Upper lobe of right lung (tissue), 1 donor: ENCODE results near the gene ZNF660. TPM values are rescaled to one million over a fixed set of nuclear protein-coding genes. Genes with fewer than 3 reads are reported as not detected.

Experiments
- ATAC-seq: fragments of 200-7000 bp; cut with Tn5 transposase; one replicate; pipeline ENCODE4 v1.9.1; 2020; ENCODE audit warnings: mild to moderate bottlenecking, moderate library complexity
- DNase-seq: peaks from one replicate; pipeline ENCODE4 v3.0.0-alpha.2; 2020
- H3K27ac ChIP-seq: fragments of 200-600 bp; one replicate; pipeline ENCODE4 v1.8.0; 2022
- H3K27me3 ChIP-seq: fragments of 200-600 bp; one replicate; pipeline ENCODE4 v1.8.0; 2022; ENCODE audit warnings: mild to moderate bottlenecking
- H3K36me3 ChIP-seq: fragments of 200-600 bp; one replicate; pipeline ENCODE4 v1.8.0; 2022
- H3K4me1 ChIP-seq: fragments of 200-600 bp; one replicate; pipeline ENCODE4 v1.8.0; 2022
- H3K4me3 ChIP-seq: fragments of 200-600 bp; one replicate; pipeline ENCODE4 v1.8.0; 2022; ENCODE audit warnings: mild to moderate bottlenecking
- H3K9me3 ChIP-seq: fragments of 200-600 bp; one replicate; pipeline ENCODE4 v1.8.0; 2022
- intact Hi-C: fragments of 100-400 bp; cut with DNase I; formaldehyde crosslinking; loops from one replicate; pipeline ENCODE4 v1.11.0; 2022
- total RNA-seq: library from RNA; stranded (reverse); fragmentation: NEBNext Ultra II Directional; extraction: Animal tissue kit (Norgen Biotek cat#: 25700); gene quantifications from one replicate; pipeline ENCODE4 v1.2.1, GENCODE V29; 2021
- TF ChIP-seq, protein P1 (sequence below): fragments of 200-600 bp; IDR thresholded peaks from one replicate; pipeline ENCODE4 v1.8.0; 2022; ENCODE audit warnings: antibody characterized with exemption
- donor health status: DM: no; HTN: yes; CAD: no; lungs with severe emphysema.

Gene ZNF660
- total RNA-seq, 1 donor from 2014 or later: 5.9 TPM

DNA sequence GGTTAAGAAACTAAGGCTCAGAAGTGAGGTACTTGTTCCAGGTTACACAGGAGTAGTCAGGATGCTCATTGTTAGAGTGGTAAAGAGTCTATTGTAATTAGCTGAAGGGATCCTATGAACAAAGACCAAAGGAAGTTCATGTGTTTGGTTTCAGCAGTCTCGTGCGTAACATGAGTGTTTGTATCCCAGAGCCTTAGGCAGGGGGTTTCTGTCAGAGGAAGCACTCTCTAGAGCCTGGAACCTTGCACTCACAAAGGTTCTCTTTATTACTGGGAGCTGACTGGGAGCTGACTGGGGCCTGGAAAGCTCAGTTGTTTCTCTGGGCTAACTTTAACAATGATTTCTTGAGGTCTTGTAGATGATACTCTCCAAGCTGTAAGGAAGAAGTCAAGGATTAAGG lies 44.0 kb downstream of the ZNF660 start:
- Histone ChIP-seq H3K4me1 (peaks cover 12% of the 10 kb centered on the region), H3K4me3 (no peak overlapping the region), H3K36me3 (peaks cover 38% of the 10 kb centered on the region), H3K27me3 (no peaks in the 10 kb centered on the region), H3K27ac (no peak overlapping the region), H3K9me3 (no peaks in the 10 kb centered on the region)
- TF ChIP-seq, protein P1, sequence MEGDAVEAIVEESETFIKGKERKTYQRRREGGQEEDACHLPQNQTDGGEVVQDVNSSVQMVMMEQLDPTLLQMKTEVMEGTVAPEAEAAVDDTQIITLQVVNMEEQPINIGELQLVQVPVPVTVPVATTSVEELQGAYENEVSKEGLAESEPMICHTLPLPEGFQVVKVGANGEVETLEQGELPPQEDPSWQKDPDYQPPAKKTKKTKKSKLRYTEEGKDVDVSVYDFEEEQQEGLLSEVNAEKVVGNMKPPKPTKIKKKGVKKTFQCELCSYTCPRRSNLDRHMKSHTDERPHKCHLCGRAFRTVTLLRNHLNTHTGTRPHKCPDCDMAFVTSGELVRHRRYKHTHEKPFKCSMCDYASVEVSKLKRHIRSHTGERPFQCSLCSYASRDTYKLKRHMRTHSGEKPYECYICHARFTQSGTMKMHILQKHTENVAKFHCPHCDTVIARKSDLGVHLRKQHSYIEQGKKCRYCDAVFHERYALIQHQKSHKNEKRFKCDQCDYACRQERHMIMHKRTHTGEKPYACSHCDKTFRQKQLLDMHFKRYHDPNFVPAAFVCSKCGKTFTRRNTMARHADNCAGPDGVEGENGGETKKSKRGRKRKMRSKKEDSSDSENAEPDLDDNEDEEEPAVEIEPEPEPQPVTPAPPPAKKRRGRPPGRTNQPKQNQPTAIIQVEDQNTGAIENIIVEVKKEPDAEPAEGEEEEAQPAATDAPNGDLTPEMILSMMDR: no peak
- no peak for ATAC-seq
- intact Hi-C loops: no loop called here
- DNase-seq: no peak

DNA sequence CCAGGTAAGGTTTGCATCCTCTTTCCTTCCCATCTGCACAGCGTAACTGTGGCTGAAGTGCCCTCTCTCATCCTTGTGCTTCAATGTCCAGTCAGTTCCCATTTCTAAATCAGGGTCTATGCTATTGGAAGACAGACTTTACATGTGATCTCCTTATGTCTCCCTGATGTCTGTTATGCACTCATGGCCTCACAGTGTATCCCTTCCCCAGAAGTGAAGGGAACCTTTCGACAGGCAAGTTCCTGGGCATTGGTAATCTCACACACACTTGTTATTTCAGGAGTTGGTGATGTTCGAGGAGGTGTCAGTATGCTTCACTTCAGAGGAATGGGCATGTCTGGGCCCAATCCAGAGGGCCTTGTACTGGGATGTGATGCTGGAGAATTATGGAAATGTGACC lies 47.4 kb downstream of the ZNF660 start:
- no peaks in the 10 kb centered on the region for H3K9me3 ChIP-seq
- H3K4me1 ChIP-seq: no peaks in the 10 kb centered on the region
- peaks cover 67% of the 10 kb centered on the region for H3K36me3 ChIP-seq
- no peaks in the 10 kb centered on the region for H3K27me3 ChIP-seq
- no peak overlapping the region for H3K27ac ChIP-seq
- ATAC-seq: no peak
- TF ChIP-seq, protein P1: no peak
- intact Hi-C loops: no loop called here
- H3K4me3 ChIP-seq: no peak overlapping the region
- no peak for DNase-seq

DNA sequence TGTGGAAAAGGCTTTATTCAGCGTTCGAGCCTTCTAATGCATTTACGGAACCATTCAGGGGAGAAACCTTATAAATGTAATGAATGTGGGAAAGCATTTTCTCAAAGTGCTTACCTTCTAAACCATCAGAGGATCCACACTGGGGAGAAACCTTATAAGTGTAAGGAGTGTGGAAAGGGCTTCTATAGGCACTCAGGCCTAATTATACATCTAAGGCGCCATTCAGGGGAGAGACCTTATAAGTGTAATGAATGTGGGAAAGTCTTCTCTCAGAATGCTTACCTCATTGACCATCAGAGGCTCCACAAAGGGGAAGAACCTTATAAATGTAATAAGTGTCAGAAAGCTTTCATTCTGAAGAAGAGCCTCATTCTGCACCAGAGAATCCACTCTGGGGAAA lies 57.6 kb downstream of the ZNF660 start:
- TF ChIP-seq, protein P1: no peak
- Histone ChIP-seq H3K27me3 (no peaks in the 10 kb centered on the region), H3K4me1 (no peaks in the 10 kb centered on the region), H3K27ac (no peak overlapping the region), H3K36me3 (peaks cover 51% of the 10 kb centered on the region), H3K4me3 (no peak overlapping the region), H3K9me3 (peaks cover 34% of the 10 kb centered on the region)
- ATAC-seq: no peak
- intact Hi-C loops: no loop called here
- no peak for DNase-seq

DNA sequence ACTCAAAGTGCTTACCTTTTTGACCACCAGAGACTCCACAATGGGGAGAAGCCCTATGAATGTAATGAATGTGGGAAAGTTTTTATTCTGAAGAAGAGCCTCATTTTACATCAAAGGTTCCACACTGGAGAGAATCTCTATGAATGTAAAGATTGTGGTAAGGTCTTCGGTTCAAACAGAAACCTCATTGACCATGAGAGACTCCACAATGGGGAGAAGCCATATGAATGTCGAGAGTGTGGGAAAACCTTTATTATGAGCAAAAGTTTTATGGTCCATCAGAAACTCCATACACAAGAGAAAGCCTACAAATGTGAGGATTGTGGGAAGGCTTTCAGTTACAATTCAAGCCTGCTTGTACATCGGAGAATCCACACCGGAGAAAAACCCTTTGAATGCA lies 58.3 kb downstream of the ZNF660 start:
- intact Hi-C loops: no loop called here
- peaks cover 34% of the 10 kb centered on the region for H3K9me3 ChIP-seq

DNA sequence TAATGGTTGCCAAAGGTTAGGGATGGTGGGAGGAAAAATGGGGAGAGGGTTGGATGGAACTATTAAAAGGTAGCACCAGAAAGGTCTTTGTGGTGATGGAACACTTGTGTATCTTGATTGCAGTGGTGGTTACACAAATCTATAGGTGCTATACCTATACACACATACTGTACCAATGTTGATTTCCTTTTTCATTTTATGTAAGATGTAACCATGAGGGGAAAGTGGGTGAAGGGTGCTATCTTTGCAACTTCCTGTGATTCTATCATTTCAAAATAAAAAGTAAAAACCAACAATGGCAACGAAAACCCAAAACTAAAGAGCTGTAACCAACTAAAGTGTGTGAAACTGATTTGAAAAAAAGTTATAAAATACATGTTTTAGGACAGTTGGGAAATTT lies 63.0 kb downstream of the ZNF660 start:
- no peak for ATAC-seq
- no peak for DNase-seq
- Histone ChIP-seq H3K4me3 (no peak overlapping the region), H3K27ac (no peak overlapping the region), H3K36me3 (peaks cover 26% of the 10 kb centered on the region), H3K9me3 (peaks cover 12% of the 10 kb centered on the region), H3K27me3 (no peaks in the 10 kb centered on the region), H3K4me1 (peaks cover 6% of the 10 kb centered on the region)
- intact Hi-C loops: no loop called here
- TF ChIP-seq, protein P1: no peak

More for the DNA sequence above, 58.3 kb downstream of the ZNF660 start:
- H3K27me3 ChIP-seq: no peaks in the 10 kb centered on the region
- H3K4me3 ChIP-seq: no peak overlapping the region
- peaks cover 47% of the 10 kb centered on the region for H3K36me3 ChIP-seq
- no peaks in the 10 kb centered on the region for H3K4me1 ChIP-seq
- no peak overlapping the region for H3K27ac ChIP-seq
- TF ChIP-seq, protein P1: no peak
- DNase-seq (no peak), ATAC-seq (no peak)
